Fibroblast of gingiva (primary cell): Measurements from ENCODE around the gene HSPA9.

Experiments
- DNase-seq: peaks from one replicate; pipeline ENCODE4 v3.0.0-alpha.2; 2011; ENCODE audit warnings: low read depth

The HSPA9 gene

GRCh38 chr5:138529812-138530211, 45.4 kb downstream of the HSPA9 start:
- no peak for DNase-seq

GRCh38 chr5:138528744-138529469, 46.3 kb downstream of the HSPA9 start:
- DNase-seq, result no peak

GRCh38 chr5:138528208-138528607, 47.0 kb downstream of the HSPA9 start:
- DNase-seq, result no peak

GRCh38 chr5:138527170-138527569, 48.0 kb downstream of the HSPA9 start:
- DNase-seq, result no peak

GRCh38 chr5:138523406-138523805, 51.8 kb downstream of the HSPA9 start:
- no peak for DNase-seq

- DNase-seq, result no peak
These were observed 54.2 kb downstream of the HSPA9 start for GRCh38 chr5:138520971-138521370.

GRCh38 chr5:138517437-138517836, 57.8 kb downstream of the HSPA9 start:
- DNase-seq, result no peak

GRCh38 chr5:138515556-138516245, 59.5 kb downstream of the HSPA9 start:
- no peak for DNase-seq

GRCh38 chr5:138514021-138514420, 61.2 kb downstream of the HSPA9 start:
- DNase-seq, result no peak

GRCh38 chr5:138508958-138509357, 66.2 kb downstream of the HSPA9 start:
- peak; percentile 37 for DNase-seq

GRCh38 chr5:138507485-138507884, 67.7 kb downstream of the HSPA9 start:
- peak; percentile 96 for DNase-seq

GRCh38 chr5:138506370-138507306, 68.6 kb downstream of the HSPA9 start:
- peak; percentile 60 for DNase-seq

GRCh38 chr5:138504799-138505198, 70.4 kb downstream of the HSPA9 start:
- DNase-seq, result peak; percentile 85
